HCT116 (cell line): ENCODE results near the gene EIF4E1B. TPM values are rescaled to one million over a fixed set of nuclear protein-coding genes. Genes with fewer than 3 reads are reported as not detected.

ENCODE experiments used
- ATAC-seq: fragments of 200-7000 bp; cut with Tn5 transposase; 2 replicates; pipeline ENCODE4 v1.9.1; 2020; ENCODE audit warnings: mild to moderate bottlenecking, moderate library complexity
- BruUV-seq: library from RNA; stranded (reverse); fragments of 400-500 nt; replicated peaks from 2 replicates; lab custom pipeline; 2021; lab: Mats Ljungman, UMichigan
- CTCF ChIA-PET: fragments of 300-600 bp; sonication (Branson Sonifier 250); formaldehyde crosslinking; loops from one replicate; lab custom pipeline; 2021; ENCODE audit warnings: antibody characterized with exemption; lab: Charles Lee
- POLR2A ChIA-PET: fragments of 300-600, 350-600 bp; sonication (Branson Sonifier 250); formaldehyde crosslinking; loops from one replicate; lab custom pipeline; 2021; ENCODE audit warnings: antibody characterized with exemption; lab: Charles Lee
- RAD21 ChIA-PET, 2 experiments: fragments of 300-600 bp; sonication (Branson Sonifier 250); formaldehyde crosslinking; loops; one replicate each; lab custom pipeline; 2023; ENCODE audit warnings: low total read pairs in 2 of 2; ENCODE audit not compliant: uncharacterized antibody in 2 of 2, unreplicated experiment in 2 of 2, low non-redundant PET in 1 of 2; lab: Charles Lee
- DNase-seq: peaks from one replicate; pipeline ENCODE4 v3.0.0-alpha.2; 2010; ENCODE audit warnings: low read depth, low spot score
- H2AFZ ChIP-seq: fragments of 200-600 bp; shearing (Covaris generic), sonication (generic); 2 replicates; pipeline ENCODE4 v1.6.1; 2017; ENCODE audit warnings: low read depth, mixed run types, mixed read lengths, antibody characterized with exemption, low read length; ENCODE audit not compliant: poor library complexity, severe bottlenecking
- H3K27ac ChIP-seq: 2 replicates; pipeline ENCODE4 v1.5.1; 2012; ENCODE audit warnings: low read depth, low read length
- H3K27me3 ChIP-seq: fragments of 200-600 bp; sonication (generic); 2 replicates; pipeline ENCODE4 v1.6.1; 2016; ENCODE audit warnings: mixed run types, low read length, mixed read lengths; ENCODE audit not compliant: insufficient read depth
- H3K36me3 ChIP-seq, 2 experiments: fragments of 200-500 bp in 1 of 2; fragments of 200-600 bp in 1 of 2; sonication (Bioruptor generic) in 1 of 2; sonication (generic) in 1 of 2; 2 replicates each; pipeline versions ENCODE4 v1.5.1 to v1.6.1; 2014 to 2016; ENCODE audit warnings: low read length in 2 of 2, inconsistent platforms in 1 of 2, mixed read lengths in 1 of 2, mixed run types in 1 of 2; ENCODE audit not compliant: insufficient read depth in 2 of 2, control insufficient read depth in 1 of 2
- H3K4me1 ChIP-seq, 2 experiments: fragments of 200-600 bp in 1 of 2; sonication (generic) in 1 of 2; 2 replicates each; pipeline versions ENCODE4 v1.5.1 to v1.6.1; 2012 to 2017; ENCODE audit warnings: low read length in 2 of 2, inconsistent platforms in 1 of 2, mild to moderate bottlenecking in 1 of 2, mixed read lengths in 1 of 2, mixed run types in 1 of 2, moderate library complexity in 1 of 2; ENCODE audit not compliant: insufficient read depth in 2 of 2, control insufficient read depth in 1 of 2
- H3K4me2 ChIP-seq: fragments of 200-600 bp; sonication (generic); 2 replicates; pipeline ENCODE4 v1.6.1; 2017; ENCODE audit warnings: mixed run types, low read length, mixed read lengths
- H3K4me3 ChIP-seq, 2 experiments: fragments of 200-600 bp in 1 of 2; sonication (generic) in 1 of 2; replicated peaks in 1 of 2; 2 replicates each; pipeline ENCODE4 v1.5.1; 2011 to 2016; ENCODE audit warnings: low read length in 2 of 2, control low read depth in 1 of 2, low read depth in 1 of 2, mild to moderate bottlenecking in 1 of 2, mixed read lengths in 1 of 2, mixed run types in 1 of 2
- H3K79me2 ChIP-seq: fragments of 200-600 bp; sonication (generic); 2 replicates; pipeline ENCODE4 v1.6.1; 2017; ENCODE audit warnings: mild to moderate bottlenecking, mixed run types, low read length, moderate library complexity, mixed read lengths; ENCODE audit not compliant: insufficient read depth
- H3K9ac ChIP-seq: fragments of 200-600 bp; sonication (generic); 2 replicates; pipeline ENCODE4 v1.6.1; 2016; ENCODE audit warnings: low read length, mixed read lengths
- H3K9me2 ChIP-seq: fragments of 200-600 bp; sonication (generic), shearing (Covaris generic); 2 replicates; pipeline ENCODE4 v1.6.1; 2017; ENCODE audit warnings: mixed run types, mild to moderate bottlenecking, moderate library complexity; ENCODE audit not compliant: insufficient read depth
- H3K9me3 ChIP-seq, 2 experiments: fragments of 200-500 bp in 1 of 2; fragments of 200-600 bp in 1 of 2; sonication (Bioruptor generic) in 1 of 2; sonication (generic) in 1 of 2; 2 replicates each; pipeline ENCODE4 v1.6.1; 2014 to 2017; ENCODE audit warnings: low read length in 2 of 2, mixed read lengths in 2 of 2, inconsistent platforms in 1 of 2, low read depth in 1 of 2, mild to moderate bottlenecking in 1 of 2, mixed run types in 1 of 2, moderate library complexity in 1 of 2; ENCODE audit not compliant: control insufficient read depth in 1 of 2, insufficient read depth in 1 of 2
- H4K20me1 ChIP-seq: fragments of 200-600 bp; sonication (generic), shearing (Covaris generic); 2 replicates; pipeline ENCODE4 v1.6.1; 2017; ENCODE audit warnings: mixed run types, mild to moderate bottlenecking, moderate library complexity; ENCODE audit not compliant: insufficient read depth
- ATF3 ChIP-seq: IDR thresholded peaks from 2 replicates; pipeline ENCODE4 v1.6.1; 2012
- CBX3 ChIP-seq: IDR thresholded peaks from 2 replicates; pipeline ENCODE4 v1.6.1; 2012; ENCODE audit warnings: low read depth
- CEBPB ChIP-seq: IDR thresholded peaks from 2 replicates; pipeline ENCODE4 v1.6.1; 2012; ENCODE audit warnings: low read depth
- EZH2 ChIP-seq: fragments of 200-600 bp; sonication (generic); IDR thresholded peaks from 2 replicates; pipeline ENCODE4 v1.6.1; 2017; ENCODE audit warnings: antibody characterized with exemption, mixed run types
- EZH2phosphoT487 ChIP-seq: fragments of 200-600 bp; IDR thresholded peaks from 2 replicates; pipeline ENCODE4 v1.6.1; 2018; ENCODE audit warnings: antibody characterized with exemption, borderline replicate concordance
- JUND ChIP-seq: IDR thresholded peaks from 2 replicates; pipeline ENCODE4 v1.6.1; 2012
- POLR2A ChIP-seq: IDR thresholded peaks from 2 replicates; pipeline ENCODE4 v1.7.0; 2011; ENCODE audit warnings: borderline replicate concordance; ENCODE audit not compliant: insufficient read depth, insufficient read length; ENCODE audit errors: extremely low read depth
- POLR2AphosphoS5 ChIP-seq: IDR thresholded peaks from 2 replicates; pipeline ENCODE4 v1.6.1; 2011; ENCODE audit warnings: mild to moderate bottlenecking, low read depth, low read length, moderate library complexity
- SIN3A ChIP-seq: IDR thresholded peaks from 2 replicates; pipeline ENCODE4 v1.6.1; 2012; ENCODE audit warnings: low read depth
- TCF7L2 ChIP-seq: IDR thresholded peaks from 2 replicates; pipeline ENCODE4 v1.7.0; 2011; ENCODE audit warnings: borderline replicate concordance, inconsistent platforms; ENCODE audit not compliant: insufficient read depth, insufficient read length; ENCODE audit errors: extremely low read depth
- YY1 ChIP-seq: IDR thresholded peaks from 2 replicates; pipeline ENCODE4 v1.6.1; 2011; ENCODE audit warnings: low read length, low read depth, moderate library complexity, mild to moderate bottlenecking; ENCODE audit not compliant: insufficient replicate concordance; ENCODE audit errors: extremely low read depth
- intact Hi-C: fragments of 100-400 bp; cut with micrococcal nuclease; formaldehyde crosslinking; loops from 2 replicates; pipeline ENCODE4 v1.10.0; 2022
- total RNA-seq: library from RNA; stranded (reverse); gene quantifications from one replicate; pipeline ENCODE4 v1.2.1, GENCODE V29; 2021; ENCODE audit not compliant: unreplicated experiment
- TF ChIP-seq, protein P1 (sequence below), 3 experiments: fragments of 200-600 bp in 1 of 3; sonication (generic) in 1 of 3; IDR thresholded peaks in 2 of 3; conservative IDR thresholded peaks in 1 of 3; 2 replicates each; pipeline ENCODE4 v1.5.1; 2012 to 2017; ENCODE audit warnings: low read depth in 2 of 3, low read length in 2 of 3, antibody characterized with exemption in 1 of 3, borderline replicate concordance in 1 of 3, control low read depth in 1 of 3, mild to moderate bottlenecking in 1 of 3, mixed read lengths in 1 of 3, mixed run types in 1 of 3, moderate library complexity in 1 of 3; ENCODE audit not compliant: insufficient read depth in 1 of 3

EIF4E1B gene
- total RNA-seq, 1 experiment from 2014 or later = 0.07 TPM

DNA sequence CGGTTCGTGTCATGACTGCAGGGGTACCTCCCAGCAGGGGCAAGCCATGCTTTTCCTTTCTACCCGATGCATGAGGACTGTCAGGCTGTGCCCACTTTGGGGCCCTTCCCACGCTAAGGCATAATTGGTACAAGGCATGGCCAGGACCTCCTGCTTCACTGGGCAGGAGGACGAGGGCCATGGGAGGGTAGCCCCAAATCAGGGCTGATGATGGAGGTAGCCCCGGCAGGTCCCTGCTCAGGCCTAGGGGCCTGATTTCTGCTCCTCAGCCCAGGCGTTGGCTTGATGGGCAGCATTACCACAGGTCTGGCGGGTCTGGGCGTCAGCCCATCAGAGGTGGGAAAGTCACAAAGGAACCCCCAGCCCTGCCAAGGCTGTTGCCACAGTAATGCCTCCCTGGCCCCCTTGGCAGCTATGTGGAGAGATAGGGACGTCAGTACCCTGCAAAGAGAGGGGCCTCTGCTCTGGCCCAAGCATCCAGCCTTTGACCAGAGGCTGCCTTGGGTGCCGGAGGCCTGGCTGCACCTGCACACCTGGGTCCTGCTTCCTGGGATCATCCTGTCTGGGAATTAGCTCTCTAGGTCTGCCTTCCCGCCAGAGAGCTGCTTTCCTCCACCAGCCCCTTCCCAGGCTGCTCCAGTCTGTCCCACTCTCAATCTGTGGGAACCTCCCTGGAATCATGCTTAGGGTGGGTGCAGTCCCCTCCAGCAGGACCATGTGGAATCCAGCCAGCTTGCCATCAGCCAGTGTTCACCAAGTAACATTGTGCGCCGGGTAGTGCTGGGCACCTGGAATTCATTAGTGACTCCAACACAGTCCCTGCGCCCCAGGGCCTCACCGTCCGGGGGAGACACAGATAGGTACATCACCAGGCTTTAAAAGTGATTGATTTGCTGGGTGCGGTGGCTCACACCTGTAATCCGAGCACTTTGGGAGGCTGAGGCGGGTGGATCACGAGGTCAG lies 32.2 kb downstream of the EIF4E1B start:
- TF ChIP-seq SIN3A (no peak), TCF7L2 (no peak), CBX3 (no peak), POLR2AphosphoS5 (no peak), CEBPB (no peak), POLR2A (no peak), EZH2phosphoT487 (no peak), ATF3 (no peak), JUND (no peak), EZH2 (no peak), YY1 (no peak)
- TF ChIP-seq, protein P1, sequence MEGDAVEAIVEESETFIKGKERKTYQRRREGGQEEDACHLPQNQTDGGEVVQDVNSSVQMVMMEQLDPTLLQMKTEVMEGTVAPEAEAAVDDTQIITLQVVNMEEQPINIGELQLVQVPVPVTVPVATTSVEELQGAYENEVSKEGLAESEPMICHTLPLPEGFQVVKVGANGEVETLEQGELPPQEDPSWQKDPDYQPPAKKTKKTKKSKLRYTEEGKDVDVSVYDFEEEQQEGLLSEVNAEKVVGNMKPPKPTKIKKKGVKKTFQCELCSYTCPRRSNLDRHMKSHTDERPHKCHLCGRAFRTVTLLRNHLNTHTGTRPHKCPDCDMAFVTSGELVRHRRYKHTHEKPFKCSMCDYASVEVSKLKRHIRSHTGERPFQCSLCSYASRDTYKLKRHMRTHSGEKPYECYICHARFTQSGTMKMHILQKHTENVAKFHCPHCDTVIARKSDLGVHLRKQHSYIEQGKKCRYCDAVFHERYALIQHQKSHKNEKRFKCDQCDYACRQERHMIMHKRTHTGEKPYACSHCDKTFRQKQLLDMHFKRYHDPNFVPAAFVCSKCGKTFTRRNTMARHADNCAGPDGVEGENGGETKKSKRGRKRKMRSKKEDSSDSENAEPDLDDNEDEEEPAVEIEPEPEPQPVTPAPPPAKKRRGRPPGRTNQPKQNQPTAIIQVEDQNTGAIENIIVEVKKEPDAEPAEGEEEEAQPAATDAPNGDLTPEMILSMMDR (IDR thresholded peaks at IDR 0.05 in 2 of 3, conservative IDR thresholded peaks at IDR 0.05 in 1 of 3; ENCODE audit: borderline replicate concordance in 1 of 3, insufficient read depth in 1 of 3, low read depth in 2 of 3, low read length in 2 of 3) = no peak
- TF ChIP-seq, all 23 proteins: peak for 0
- Histone ChIP-seq H3K4me3 (no peak overlapping the region), H3K9ac (no peak overlapping the region), H3K4me1 (no peaks in the 10 kb centered on the region; a peak in 1 of 4 replicates), H3K79me2 (no peaks in the 10 kb centered on the region), H2AFZ (no peak overlapping the region), H3K27me3 (no peaks in the 10 kb centered on the region), H3K36me3 (no peaks in the 10 kb centered on the region), H3K4me2 (no peak overlapping the region), H3K9me2 (no peaks in the 10 kb centered on the region), H3K9me3 (no peaks in the 10 kb centered on the region), H4K20me1 (no peaks in the 10 kb centered on the region), H3K27ac (no peak overlapping the region)
- ChIA-PET CTCF (interaction anchor here (1.2 kb wide), 1 partner anchor 451 kb away, joined by 4 read pairs; no protein-coding TSS in a partner anchor), RAD21 (no interaction called here), POLR2A (no interaction called here)
- no peak for ATAC-seq
- intact Hi-C loops = loop anchor here (5.0 kb wide), 1 partner anchor 160 kb away; no protein-coding TSS in a partner anchor
- DNase-seq = no peak
- BruUV-seq = no TSS peak
